Spleen (tissue), 11 donors: Measurements from ENCODE around the gene GINS2. TPM values are rescaled to one million over a fixed set of nuclear protein-coding genes. Genes with fewer than 3 reads are reported as not detected.

Experiments used
- DNase-seq: peaks from one replicate; pipeline ENCODE4 v3.0.0-alpha.2; 2020
- H3K27ac ChIP-seq, 8 donors: fragments of 200-600 bp; sonication (generic) in 7 of 8; 1 replicate in 4 of 8; 2 replicates in 4 of 8; pipeline versions ENCODE4 v1.5.0 to v1.8.0; 2016 to 2021; ENCODE audit warnings: inconsistent platforms in 4 of 8, mild to moderate bottlenecking in 4 of 8, moderate library complexity in 1 of 8
- H3K27me3 ChIP-seq, 7 donors: fragments of 200-600 bp; sonication (generic) in 6 of 7; replicated peaks in 1 of 7; 1 replicate in 4 of 7; 2 replicates in 3 of 7; pipeline versions ENCODE4 v1.5.0 to v1.8.0; 2016 to 2021; ENCODE audit warnings: inconsistent platforms in 3 of 7, mild to moderate bottlenecking in 1 of 7
- H3K36me3 ChIP-seq, 6 donors: fragments of 200-600 bp; sonication (generic) in 5 of 6; 1 replicate in 4 of 6; 2 replicates in 2 of 6; pipeline versions ENCODE4 v1.5.0 to v1.8.0; 2016 to 2021; ENCODE audit warnings: inconsistent platforms in 2 of 6
- H3K4me1 ChIP-seq, 6 donors: fragments of 200-600 bp; sonication (generic) in 5 of 6; 1 replicate in 3 of 6; 2 replicates in 3 of 6; pipeline versions ENCODE4 v1.5.0 to v1.8.0; 2016 to 2021; ENCODE audit warnings: inconsistent platforms in 3 of 6
- H3K4me3 ChIP-seq, 8 donors: fragments of 200-600 bp; sonication (generic) in 7 of 8; 1 replicate in 4 of 8; 2 replicates in 4 of 8; pipeline versions ENCODE4 v1.5.0 to v1.8.0; 2016 to 2021; ENCODE audit warnings: inconsistent platforms in 4 of 8, mild to moderate bottlenecking in 4 of 8, moderate library complexity in 2 of 8
- H3K9me3 ChIP-seq, 8 donors: fragments of 200-600 bp; sonication (generic) in 7 of 8; 1 replicate in 4 of 8; 2 replicates in 4 of 8; pipeline versions ENCODE4 v1.5.0 to v1.8.0; 2016 to 2021; ENCODE audit warnings: inconsistent platforms in 4 of 8
- CTCF ChIP-seq, 11 experiments: fragments of 200-600 bp in 7 of 11; fragments of 450-650 bp in 4 of 11; sonication (generic) in 4 of 11; IDR thresholded peaks in 8 of 11; conservative IDR thresholded peaks in 3 of 11; 1 replicate in 7 of 11; 2 replicates in 4 of 11; pipeline versions ENCODE4 v1.4.0 to v1.8.0; 2016 to 2021; ENCODE audit warnings: antibody characterized with exemption in 11 of 11, inconsistent platforms in 4 of 11, mild to moderate bottlenecking in 1 of 11
- POLR2A ChIP-seq, 3 donors: fragments of 450-650 bp; IDR thresholded peaks; one replicate each; pipeline ENCODE4 v1.5.1; 2017; ENCODE audit warnings: antibody characterized with exemption in 3 of 3, mild to moderate bottlenecking in 1 of 3
- POLR2AphosphoS5 ChIP-seq, 3 donors: sonication (generic); formaldehyde crosslinking; IDR thresholded peaks; one replicate each; pipeline ENCODE4 v1.5.1; 2017; ENCODE audit warnings: antibody characterized with exemption in 3 of 3
- WGBS, 5 donors: extraction: QIAGEN DNeasy Blood & Tissue Kit in 3 of 5; methylation state at CpG; one replicate each; pipeline versions ENCODE4 v1.1.5 to v1.1.7; 2013 to 2018; 5-methylcytosine and 5-hydroxymethylcytosine counted together
- intact Hi-C: fragments of 100-400 bp; cut with DNase I; formaldehyde crosslinking; loops from one replicate; pipeline ENCODE4 v1.15.0; 2023; ENCODE audit warnings: low total_unique reads
- polyA plus RNA-seq, 3 donors: library from polyadenylated mRNA; stranded (reverse); fragments of 200-250 nt; gene quantifications; one replicate each; pipeline ENCODE4 v1.2.1, GENCODE V29; 2013
- total RNA-seq, 7 donors: library from RNA; depleted of rRNA in 3 of 7; stranded (reverse); fragments of >200 nt in 3 of 7; fragmentation: NEBNext Ultra II Directional in 4 of 7; extraction: Animal tissue kit (Norgen Biotek cat#: 25700) in 4 of 7; gene quantifications; one replicate each; pipeline versions ENCODE4 v1.1.0 to v1.2.1, GENCODE V29; 2016 to 2021
- donor health status: healthy with polysubstance abuse.
- donor health status: DM: no; HTN: no; CAD: no; lungs with moderate emphysema.
- donor health status: DM: no; HTN: no; CAD: no.
- donor health status: Bipolar disorder and iron deficiency.
- donor health status: healthy.
- donor health status: DM: no; HTN: no; CAD: no.
- donor health status: DM: yes; HTN: yes; CAD: no.

GINS2 gene
- total and polyA plus RNA-seq, 10 donors = 1.0 to 7.0 (median 2.3) TPM

- H3K27ac ChIP-seq = no peak overlapping the region
- 72 to 82% (median 80%) methylated on average over 16 to 24 of the region's 24 CpGs for WGBS, 5 donors
- no peak for DNase-seq
- H3K4me3 ChIP-seq = no peak overlapping the region
- no peaks in the 10 kb centered on the region for H3K4me1 ChIP-seq
- no peaks in the 10 kb centered on the region for H3K36me3 ChIP-seq
- TF ChIP-seq POLR2A (IDR thresholded peaks at IDR 0.05) (no peak), POLR2AphosphoS5 (IDR thresholded peaks at IDR 0.05) (peak in 1 of 3 donors; percentile 29), CTCF (IDR thresholded peaks at IDR 0.05 in 8 of 11, conservative IDR thresholded peaks at IDR 0.05 in 3 of 11) (no peak)
- intact Hi-C loops = no loop called here
- H3K27me3 ChIP-seq = peaks cover 0 to 47% (median 0%) of the 10 kb centered on the region in 7 donors
- no peaks in the 10 kb centered on the region for H3K9me3 ChIP-seq
These were observed 6.7 kb upstream of the GINS2 start for GRCh38 chr16:85695196-85696128.

- Histone ChIP-seq H3K4me1 (peaks cover 2 to 27% (median 20%) of the 10 kb centered on the region in 6 donors), H3K4me3 (no peak overlapping the region), H3K36me3 (no peaks in the 10 kb centered on the region), H3K27me3 (peaks cover 0 to 43% (median 0%) of the 10 kb centered on the region in 7 donors), H3K9me3 (no peaks in the 10 kb centered on the region), H3K27ac (no peak overlapping the region)
- TF ChIP-seq POLR2A (IDR thresholded peaks at IDR 0.05) (no peak), POLR2AphosphoS5 (IDR thresholded peaks at IDR 0.05) (no peak), CTCF (IDR thresholded peaks at IDR 0.05 in 8 of 11, conservative IDR thresholded peaks at IDR 0.05 in 3 of 11) (no peak)
- 63 to 67% (median 66%) methylated on average over 7 of the region's 7 CpGs for WGBS, 5 donors
- DNase-seq = peak; percentile 44
- intact Hi-C loops = no loop called here
These were observed 1.8 kb upstream of the GINS2 start for GRCh38 chr16:85690469-85691064.

GRCh38 chr16:85689950-85690320, 1.2 kb upstream of the GINS2 start:
- intact Hi-C loops = no loop called here
- WGBS, 5 donors = 70 to 81% (median 79%) methylated on average over 9 of the region's 9 CpGs
- peaks cover 0 to 37% (median 0%) of the 10 kb centered on the region in 7 donors for H3K27me3 ChIP-seq

More at GRCh38 chr16:85689950-85690320, 1.2 kb upstream of the GINS2 start:
- no peak for DNase-seq
- Histone ChIP-seq H3K4me3 (no peak overlapping the region), H3K9me3 (no peaks in the 10 kb centered on the region), H3K36me3 (no peaks in the 10 kb centered on the region), H3K4me1 (peaks cover 2 to 27% (median 20%) of the 10 kb centered on the region in 6 donors), H3K27ac (no peak overlapping the region)
- TF ChIP-seq POLR2A (IDR thresholded peaks at IDR 0.05) (no peak), CTCF (IDR thresholded peaks at IDR 0.05 in 8 of 11, conservative IDR thresholded peaks at IDR 0.05 in 3 of 11) (no peak), POLR2AphosphoS5 (IDR thresholded peaks at IDR 0.05) (no peak)
